ENCODE data around the gene ADGRG3. TPM values are rescaled to one million over a fixed set of nuclear protein-coding genes. Genes with fewer than 3 reads are reported as not detected.

The ADGRG3 gene
- total RNA-seq, 1 donor from 2014 or later, result not detected

DNA sequence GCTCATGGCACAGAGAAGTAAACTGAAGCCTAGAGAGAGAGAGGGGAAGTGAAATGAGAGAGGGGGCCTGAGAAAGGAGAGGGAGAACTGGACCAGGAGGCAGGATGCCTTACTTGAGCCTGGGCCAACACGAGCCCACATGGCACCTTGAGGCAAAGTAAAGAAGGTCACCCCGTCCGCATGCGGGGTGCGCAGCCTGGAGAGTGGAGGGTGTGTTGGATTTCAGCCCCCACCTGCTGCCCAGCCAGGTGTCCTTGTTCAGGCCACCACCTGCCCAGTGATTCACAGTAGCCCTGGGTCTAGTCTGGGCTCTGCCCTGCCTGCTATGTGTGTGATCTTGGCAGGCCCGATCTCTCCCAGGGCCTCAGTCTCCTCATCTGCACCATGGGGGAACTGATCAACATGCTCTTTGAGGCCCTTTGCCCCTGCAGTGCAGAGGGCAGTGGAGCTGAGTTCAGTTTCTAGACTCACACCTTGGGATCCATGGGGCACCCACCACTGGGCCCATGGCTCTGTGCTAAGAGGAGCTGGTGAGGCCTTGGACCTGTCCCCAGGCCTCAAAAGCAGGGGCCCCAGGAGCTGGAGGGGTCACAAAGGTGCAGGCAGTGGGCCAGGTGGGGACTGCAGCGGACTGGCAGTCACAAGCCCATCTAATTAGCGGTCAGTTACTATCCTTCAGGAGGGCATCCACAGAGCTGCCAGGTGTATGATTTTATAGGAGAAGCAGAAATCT is 16.7 kb downstream of the ADGRG3 start:
- no peak overlapping the region for H3K4me3 ChIP-seq
- intact Hi-C loops (cut with DNase I), result no loop called here
- DNase-seq (ENCODE audit: low spot score in 2 of 2), result no peak

DNA sequence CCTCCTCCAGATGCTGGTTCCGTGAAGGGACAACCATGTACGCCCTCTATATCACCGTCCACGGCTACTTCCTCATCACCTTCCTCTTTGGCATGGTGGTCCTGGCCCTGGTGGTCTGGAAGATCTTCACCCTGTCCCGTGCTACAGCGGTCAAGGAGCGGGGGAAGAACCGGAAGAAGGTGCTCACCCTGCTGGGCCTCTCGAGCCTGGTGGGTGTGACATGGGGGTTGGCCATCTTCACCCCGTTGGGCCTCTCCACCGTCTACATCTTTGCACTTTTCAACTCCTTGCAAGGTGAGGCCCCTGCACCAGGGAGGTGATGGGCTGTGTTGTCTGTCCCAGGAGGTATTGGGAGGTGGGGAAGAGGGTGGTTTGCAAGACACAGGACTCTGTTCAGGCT is 17.5 kb downstream of the ADGRG3 start:
- Histone ChIP-seq H3K36me3 (no peaks in the 10 kb centered on the region), H3K4me1 (no peaks in the 10 kb centered on the region), H3K9me3 (no peaks in the 10 kb centered on the region), H3K27me3 (no peaks in the 10 kb centered on the region), H3K27ac (no peak overlapping the region), H3K4me3 (no peak overlapping the region)
- intact Hi-C loops (cut with DNase I), result no loop called here
- DNase-seq (ENCODE audit: low spot score in 2 of 2), result peak in 1 of 2 donors; percentile 60
- TF ChIP-seq, protein P1, sequence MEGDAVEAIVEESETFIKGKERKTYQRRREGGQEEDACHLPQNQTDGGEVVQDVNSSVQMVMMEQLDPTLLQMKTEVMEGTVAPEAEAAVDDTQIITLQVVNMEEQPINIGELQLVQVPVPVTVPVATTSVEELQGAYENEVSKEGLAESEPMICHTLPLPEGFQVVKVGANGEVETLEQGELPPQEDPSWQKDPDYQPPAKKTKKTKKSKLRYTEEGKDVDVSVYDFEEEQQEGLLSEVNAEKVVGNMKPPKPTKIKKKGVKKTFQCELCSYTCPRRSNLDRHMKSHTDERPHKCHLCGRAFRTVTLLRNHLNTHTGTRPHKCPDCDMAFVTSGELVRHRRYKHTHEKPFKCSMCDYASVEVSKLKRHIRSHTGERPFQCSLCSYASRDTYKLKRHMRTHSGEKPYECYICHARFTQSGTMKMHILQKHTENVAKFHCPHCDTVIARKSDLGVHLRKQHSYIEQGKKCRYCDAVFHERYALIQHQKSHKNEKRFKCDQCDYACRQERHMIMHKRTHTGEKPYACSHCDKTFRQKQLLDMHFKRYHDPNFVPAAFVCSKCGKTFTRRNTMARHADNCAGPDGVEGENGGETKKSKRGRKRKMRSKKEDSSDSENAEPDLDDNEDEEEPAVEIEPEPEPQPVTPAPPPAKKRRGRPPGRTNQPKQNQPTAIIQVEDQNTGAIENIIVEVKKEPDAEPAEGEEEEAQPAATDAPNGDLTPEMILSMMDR (IDR thresholded peaks at IDR 0.05), result no peak

More for the DNA sequence above, 16.7 kb downstream of the ADGRG3 start:
- no peak overlapping the region for H3K27ac ChIP-seq
- H3K4me1 ChIP-seq, result no peaks in the 10 kb centered on the region
- TF ChIP-seq, protein P1 (IDR thresholded peaks at IDR 0.05), result no peak
- no peaks in the 10 kb centered on the region for H3K9me3 ChIP-seq
- H3K27me3 ChIP-seq, result no peaks in the 10 kb centered on the region
- H3K36me3 ChIP-seq, result no peaks in the 10 kb centered on the region

DNA sequence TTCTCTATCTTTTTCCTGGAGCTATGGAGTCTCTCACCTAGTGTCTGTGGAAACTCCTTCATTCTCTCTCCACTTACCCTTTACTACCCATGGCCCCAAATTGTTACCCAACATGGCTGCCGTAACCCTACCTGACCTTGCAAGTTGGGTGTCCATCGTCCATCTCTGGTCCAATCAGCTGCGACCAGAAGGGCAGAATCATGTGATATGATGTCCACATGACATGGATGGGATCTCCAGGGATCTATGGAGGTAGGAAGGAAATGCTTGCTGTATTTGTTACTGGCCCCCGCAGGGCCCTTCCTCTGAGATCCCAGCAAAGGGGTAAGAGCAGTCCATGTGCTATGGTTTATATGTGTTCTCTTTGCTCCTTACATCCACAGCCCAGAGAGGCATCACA is 18.5 kb downstream of the ADGRG3 start:
- DNase-seq (ENCODE audit: low spot score in 2 of 2), result peak in 1 of 2 donors; percentile 34
- H3K4me1 ChIP-seq, result no peaks in the 10 kb centered on the region
- intact Hi-C loops (cut with DNase I), result no loop called here
- H3K27ac ChIP-seq, result no peak overlapping the region
- H3K4me3 ChIP-seq, result no peak overlapping the region
- TF ChIP-seq, protein P1 (IDR thresholded peaks at IDR 0.05), result no peak
- no peaks in the 10 kb centered on the region for H3K36me3 ChIP-seq
- H3K27me3 ChIP-seq, result no peaks in the 10 kb centered on the region
- no peaks in the 10 kb centered on the region for H3K9me3 ChIP-seq

DNA sequence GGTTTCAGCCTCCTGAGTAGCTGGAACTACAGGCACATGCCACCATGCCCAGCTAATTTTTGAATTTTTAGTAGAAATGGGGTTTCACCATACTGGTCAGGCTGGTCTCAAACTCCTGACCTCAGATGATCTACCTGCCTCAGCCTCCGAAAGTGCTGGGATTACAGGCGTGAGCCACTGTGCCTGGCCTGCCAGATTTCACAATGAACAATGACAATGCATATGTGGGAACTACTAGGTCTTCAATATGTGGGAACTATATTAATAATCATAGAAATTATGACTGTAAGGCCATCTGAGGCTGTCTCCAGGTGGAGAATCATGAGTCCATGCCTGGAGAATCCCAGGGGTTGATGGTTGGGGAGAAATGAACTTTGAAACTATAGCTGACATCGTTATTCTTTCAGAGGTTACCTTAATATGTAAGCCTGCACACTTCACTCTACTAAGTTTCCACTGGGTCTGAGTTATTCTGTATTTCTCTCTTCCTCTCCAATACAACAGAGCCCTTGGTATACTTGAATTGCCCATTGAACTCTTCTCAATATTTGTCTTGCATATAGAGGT is 19.3 kb downstream of the ADGRG3 start:
- intact Hi-C loops (cut with DNase I), result no loop called here
- TF ChIP-seq, protein P1 (IDR thresholded peaks at IDR 0.05), result no peak
- peak in 1 of 2 donors; percentile 5 for DNase-seq (ENCODE audit: low spot score in 2 of 2)
- Histone ChIP-seq H3K36me3 (no peaks in the 10 kb centered on the region), H3K27me3 (no peaks in the 10 kb centered on the region), H3K4me3 (no peak overlapping the region), H3K4me1 (no peaks in the 10 kb centered on the region), H3K27ac (no peak overlapping the region), H3K9me3 (no peaks in the 10 kb centered on the region)

DNA sequence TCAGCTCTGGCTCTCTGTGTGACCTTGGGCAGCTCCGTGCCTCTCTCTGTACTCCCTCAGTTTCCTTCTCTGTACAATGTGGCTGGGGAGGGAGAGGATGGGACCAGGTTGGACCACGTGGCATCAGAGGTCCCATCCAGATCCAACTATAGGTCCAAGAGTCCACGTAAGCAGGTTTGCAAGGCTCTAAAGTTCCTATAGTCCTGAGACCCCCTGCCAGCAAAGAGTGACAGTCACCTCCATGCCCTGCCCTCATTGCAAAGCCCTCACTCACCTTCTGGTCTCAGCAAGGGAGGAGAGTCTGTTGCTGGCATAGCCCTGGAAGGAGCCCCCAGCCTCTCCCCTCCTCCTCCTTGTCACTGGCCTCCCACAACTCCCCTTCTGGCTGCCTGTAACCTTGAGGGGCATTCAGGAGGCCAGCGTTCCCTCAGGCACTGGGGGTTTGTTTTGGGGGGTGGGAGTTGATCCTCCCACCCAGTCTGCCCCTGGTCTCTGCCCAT is 20.4 kb downstream of the ADGRG3 start:
- DNase-seq (ENCODE audit: low spot score in 2 of 2), result no peak
- Histone ChIP-seq H3K4me3 (no peak overlapping the region), H3K4me1 (no peaks in the 10 kb centered on the region), H3K27me3 (no peaks in the 10 kb centered on the region), H3K27ac (no peak overlapping the region), H3K9me3 (no peaks in the 10 kb centered on the region), H3K36me3 (no peaks in the 10 kb centered on the region)
- TF ChIP-seq, protein P1 (IDR thresholded peaks at IDR 0.05), result no peak
- intact Hi-C loops (cut with DNase I), result no loop called here

All from ascending aorta (tissue), 2 donors.